GM12801 (cell line): ENCODE measurements around the gene ATE1.

Experiments
- TF ChIP-seq, protein P1 (sequence below): IDR thresholded peaks from one replicate; pipeline ENCODE4 v1.5.1; 2011; ENCODE audit warnings: control low read depth; ENCODE audit not compliant: insufficient read length; ENCODE audit errors: extremely low read depth

The ATE1 gene

DNA sequence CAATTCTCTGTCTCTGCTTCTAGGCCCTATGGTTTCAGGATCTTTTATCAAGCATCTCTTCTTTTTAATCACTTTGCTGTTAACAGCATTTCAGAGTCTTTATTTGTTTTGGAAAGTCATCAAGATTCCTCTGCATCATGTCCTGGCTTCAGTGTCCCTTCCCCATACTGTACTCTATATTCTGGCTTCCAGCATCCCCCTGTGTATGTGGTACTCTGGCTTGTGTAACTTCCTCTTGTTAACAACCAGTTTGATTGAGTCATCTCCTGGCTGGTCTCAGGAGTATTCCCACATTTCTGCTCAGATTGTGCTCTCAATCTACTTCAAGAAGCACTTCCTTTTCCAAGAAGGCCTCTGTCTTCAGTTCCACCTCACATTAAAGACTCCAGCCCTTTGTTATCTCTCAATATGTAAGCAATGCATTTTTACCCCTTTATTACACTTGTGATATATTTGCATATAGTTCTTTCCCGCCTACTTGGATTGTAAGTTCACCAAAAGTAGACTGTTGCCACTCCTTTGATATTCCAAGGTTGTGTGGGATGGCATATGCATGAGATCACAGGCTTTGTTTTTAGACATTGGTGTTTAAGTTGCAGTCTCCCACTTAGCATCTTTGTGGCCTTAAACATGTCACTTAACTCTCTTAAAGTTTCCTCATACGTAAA is 15.1 kb upstream of the ATE1 start:
- TF ChIP-seq, protein P1, sequence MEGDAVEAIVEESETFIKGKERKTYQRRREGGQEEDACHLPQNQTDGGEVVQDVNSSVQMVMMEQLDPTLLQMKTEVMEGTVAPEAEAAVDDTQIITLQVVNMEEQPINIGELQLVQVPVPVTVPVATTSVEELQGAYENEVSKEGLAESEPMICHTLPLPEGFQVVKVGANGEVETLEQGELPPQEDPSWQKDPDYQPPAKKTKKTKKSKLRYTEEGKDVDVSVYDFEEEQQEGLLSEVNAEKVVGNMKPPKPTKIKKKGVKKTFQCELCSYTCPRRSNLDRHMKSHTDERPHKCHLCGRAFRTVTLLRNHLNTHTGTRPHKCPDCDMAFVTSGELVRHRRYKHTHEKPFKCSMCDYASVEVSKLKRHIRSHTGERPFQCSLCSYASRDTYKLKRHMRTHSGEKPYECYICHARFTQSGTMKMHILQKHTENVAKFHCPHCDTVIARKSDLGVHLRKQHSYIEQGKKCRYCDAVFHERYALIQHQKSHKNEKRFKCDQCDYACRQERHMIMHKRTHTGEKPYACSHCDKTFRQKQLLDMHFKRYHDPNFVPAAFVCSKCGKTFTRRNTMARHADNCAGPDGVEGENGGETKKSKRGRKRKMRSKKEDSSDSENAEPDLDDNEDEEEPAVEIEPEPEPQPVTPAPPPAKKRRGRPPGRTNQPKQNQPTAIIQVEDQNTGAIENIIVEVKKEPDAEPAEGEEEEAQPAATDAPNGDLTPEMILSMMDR = no peak

DNA sequence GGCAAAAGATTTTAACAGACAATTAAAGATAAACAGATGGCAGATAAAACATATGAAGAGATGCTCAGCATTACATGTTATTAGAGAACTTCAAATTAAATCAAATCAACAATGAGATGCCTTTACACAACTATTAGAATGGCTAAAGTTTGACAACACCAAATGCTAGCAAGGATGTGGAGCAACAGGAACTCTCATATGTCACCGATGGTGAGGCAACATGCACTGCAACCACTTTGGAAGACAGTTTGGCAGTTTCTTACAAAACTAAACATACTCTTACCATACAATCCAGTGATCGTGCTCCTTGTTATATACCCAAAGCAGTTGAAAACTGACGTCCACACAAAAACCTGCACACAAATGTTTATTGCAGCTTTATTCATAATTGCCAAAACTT is 13.7 kb upstream of the ATE1 start:
- TF ChIP-seq, protein P1 = no peak

DNA sequence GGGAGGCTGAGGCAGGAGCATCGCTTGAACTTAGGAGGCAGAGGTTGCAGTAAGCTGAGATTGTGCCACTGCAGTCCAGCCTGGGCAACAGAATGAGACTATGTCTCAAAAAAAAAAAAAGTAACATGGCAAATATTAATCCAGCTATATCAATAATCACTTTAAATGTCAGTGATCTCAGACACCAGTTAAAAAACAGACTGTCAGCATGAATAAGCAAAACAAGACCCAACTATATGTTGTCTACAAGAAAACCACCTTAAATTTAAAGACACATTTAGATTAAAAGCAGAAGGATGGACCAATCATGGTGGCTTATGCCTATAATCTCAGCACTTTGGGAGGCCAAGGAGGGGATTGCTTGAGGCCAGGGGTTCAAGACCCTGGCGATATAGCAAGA is 8.5 kb upstream of the ATE1 start:
- TF ChIP-seq, protein P1 = no peak

DNA sequence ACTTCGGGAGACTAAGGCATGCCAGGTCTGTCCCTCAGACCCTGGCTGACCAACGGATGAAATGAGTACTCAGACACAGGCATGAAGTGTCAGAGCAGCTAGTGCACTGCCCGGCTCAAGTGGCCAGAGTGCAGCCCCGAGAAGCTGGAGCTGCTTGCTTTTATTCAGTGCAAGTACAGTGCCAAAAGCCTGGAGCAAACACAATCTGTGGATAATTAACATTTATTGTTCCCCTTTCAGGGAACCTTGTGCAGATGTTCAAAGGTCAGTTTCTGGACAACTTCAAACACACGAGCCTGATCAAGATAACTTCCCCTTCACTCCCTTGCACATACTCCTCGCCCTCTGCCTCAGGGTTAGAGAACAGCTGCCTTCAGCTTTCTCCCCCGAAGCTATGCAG is 7.9 kb upstream of the ATE1 start:
- TF ChIP-seq, protein P1 = no peak

DNA sequence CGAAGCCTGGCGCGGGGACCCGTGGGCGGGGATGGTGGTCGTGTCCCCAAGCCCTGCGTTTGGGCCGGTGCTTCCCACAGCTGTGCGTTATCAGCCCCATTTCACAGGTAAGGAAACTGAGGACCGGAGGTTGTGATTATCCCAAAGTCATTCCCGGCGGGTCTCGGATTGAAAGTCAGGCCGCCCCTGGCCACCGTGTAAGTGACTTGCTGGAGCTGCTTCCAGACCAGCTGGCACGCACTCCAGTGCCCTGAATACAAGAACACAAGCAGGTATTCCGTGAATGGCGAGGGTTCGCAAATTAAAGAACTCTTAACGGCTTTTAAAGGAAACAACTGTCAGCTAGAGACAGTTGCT is 675 bp upstream of the ATE1 start:
- TF ChIP-seq, protein P1 = no peak

DNA sequence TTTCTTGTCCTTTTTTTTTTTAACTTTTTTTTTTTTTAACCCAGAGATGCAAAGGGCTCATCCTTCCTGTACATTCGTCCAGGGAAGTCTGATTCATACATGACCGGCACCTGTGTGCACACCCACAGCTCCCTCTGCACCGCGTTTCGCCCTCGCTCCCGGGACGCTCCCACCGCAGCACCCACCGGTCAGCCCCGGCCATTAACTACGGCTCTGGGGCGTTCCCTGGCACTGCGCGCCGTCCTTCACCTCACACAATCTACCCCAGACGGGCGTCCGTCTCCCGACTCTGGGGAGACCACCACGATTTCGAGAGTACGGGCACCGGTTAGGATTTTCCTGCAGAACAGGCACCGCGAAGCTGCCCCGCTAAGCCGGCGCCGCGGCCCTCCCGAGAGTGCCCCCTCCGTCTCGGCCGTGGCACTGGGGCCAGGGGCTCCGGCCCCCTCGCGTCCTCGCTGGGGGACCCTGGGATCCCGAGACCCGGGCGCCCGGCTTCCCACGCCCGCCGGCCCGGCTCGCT is 452 bp downstream of the ATE1 start:
- TF ChIP-seq, protein P1 = no peak

DNA sequence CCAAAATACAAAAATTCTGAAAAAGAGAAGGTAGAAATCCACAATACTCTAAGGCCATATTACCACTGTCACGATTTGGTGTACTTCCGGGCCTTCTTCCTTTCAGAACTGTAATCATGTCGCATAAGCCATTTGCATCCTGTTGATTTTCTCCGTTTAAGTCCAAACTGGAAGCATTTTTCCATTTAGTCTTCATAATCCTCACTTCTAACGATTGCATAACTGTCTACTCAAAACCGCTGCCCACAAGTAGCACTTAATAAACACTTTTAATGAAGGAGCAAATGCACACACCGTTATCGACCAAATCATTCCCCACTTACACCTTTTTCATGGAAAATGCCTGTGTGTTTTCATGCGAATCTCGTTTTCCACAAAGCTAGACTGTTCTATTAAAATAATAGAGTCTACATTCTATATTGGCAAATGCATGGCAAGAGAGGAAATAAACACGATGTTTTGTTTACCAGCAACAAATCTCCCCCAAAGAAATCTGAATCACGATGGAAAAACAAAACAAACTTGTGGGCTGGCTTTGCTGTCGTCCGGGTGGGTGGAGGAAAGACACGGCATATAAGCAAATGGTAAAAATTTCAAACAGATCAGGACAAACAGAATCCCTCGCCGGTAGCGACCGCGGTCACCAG is 1.0 kb downstream of the ATE1 start:
- TF ChIP-seq, protein P1 = no peak
